SK-N-SH (cell line): ENCODE measurements around the gene TBX1. TPM values are rescaled to one million over a fixed set of nuclear protein-coding genes. Genes with fewer than 3 reads are reported as not detected.

ENCODE experiments used
- CTCF ChIA-PET: fragments of 300-600, 350-600 bp; formaldehyde crosslinking; extraction: SDS; loops from one replicate; lab custom pipeline; 2021; lab: Yijun Ruan, JAX
- POLR2A ChIA-PET: fragments of 350-600 bp; sonication (Branson Sonifier 250); formaldehyde crosslinking; extraction: SDS; loops from one replicate; lab custom pipeline; 2020; ENCODE audit warnings: antibody characterized with exemption, inconsistent platforms; lab: Yijun Ruan, JAX
- DNase-seq: peaks from one replicate; pipeline ENCODE4 v3.0.0; 2012
- H2AFZ ChIP-seq: fragments of 200-600 bp; sonication (generic); 2 replicates; pipeline ENCODE4 v1.8.1; 2016; ENCODE audit warnings: antibody characterized with exemption, mild to moderate bottlenecking, low read depth
- H3F3A ChIP-seq: fragments of 200-600 bp; sonication (generic); replicated peaks from 2 replicates; pipeline ENCODE3; 2016; ENCODE audit warnings: antibody characterized with exemption, mild to moderate bottlenecking; ENCODE audit not compliant: insufficient read depth
- H3K27ac ChIP-seq, 2 experiments: fragments of 200-500 bp in 1 of 2; fragments of 200-600 bp in 1 of 2; sonication (Bioruptor generic) in 1 of 2; sonication (generic), shearing (Covaris generic) in 1 of 2; 2 replicates each; pipeline versions ENCODE4 v1.5.1 to v1.6.1; 2014 to 2016; ENCODE audit warnings: low read depth in 2 of 2, inconsistent platforms in 1 of 2, low read length in 1 of 2, mild to moderate bottlenecking in 1 of 2, mixed read lengths in 1 of 2
- H3K27me3 ChIP-seq: fragments of 200-600 bp; sonication (generic), shearing (Covaris generic); 2 replicates; pipeline ENCODE4 v1.6.1; 2016; ENCODE audit warnings: mixed run types; ENCODE audit not compliant: insufficient read depth
- H3K36me3 ChIP-seq, 2 experiments: fragments of 200-500 bp in 1 of 2; fragments of 200-600 bp in 1 of 2; sonication (Bioruptor generic) in 1 of 2; sonication (generic) in 1 of 2; replicated peaks in 1 of 2; 2 replicates each; pipeline versions ENCODE3 to v1.5.1; 2014 to 2016; ENCODE audit warnings: low read length in 1 of 2, mild to moderate bottlenecking in 1 of 2; ENCODE audit not compliant: insufficient read depth in 2 of 2, control insufficient read depth in 1 of 2
- H3K4me1 ChIP-seq, 2 experiments: fragments of 200-500 bp in 1 of 2; fragments of 200-600 bp in 1 of 2; sonication (Bioruptor generic) in 1 of 2; sonication (generic), shearing (Covaris generic) in 1 of 2; 2 replicates each; pipeline versions ENCODE4 v1.5.1 to v1.6.1; 2014 to 2016; ENCODE audit warnings: low read depth in 1 of 2, low read length in 1 of 2, mixed run types in 1 of 2; ENCODE audit not compliant: insufficient read depth in 2 of 2, control insufficient read depth in 1 of 2
- H3K4me2 ChIP-seq: fragments of 200-600 bp; sonication (generic), shearing (Covaris generic); 2 replicates; pipeline ENCODE4 v1.6.1; 2017; ENCODE audit warnings: mixed run types
- H3K4me3 ChIP-seq, 2 experiments: fragments of 200-500 bp in 1 of 2; fragments of 200-600 bp in 1 of 2; sonication (Bioruptor generic) in 1 of 2; sonication (generic), shearing (Covaris generic) in 1 of 2; 2 replicates each; pipeline versions ENCODE4 v1.5.1 to v1.8.1; 2014 to 2016; ENCODE audit warnings: low read depth in 2 of 2, inconsistent platforms in 1 of 2, low read length in 1 of 2, mild to moderate bottlenecking in 1 of 2, mixed read lengths in 1 of 2, moderate library complexity in 1 of 2
- H3K79me2 ChIP-seq: fragments of 200-600 bp; sonication (generic); 2 replicates; pipeline ENCODE4 v1.8.1; 2017; ENCODE audit warnings: mild to moderate bottlenecking; ENCODE audit not compliant: insufficient read depth
- H3K9ac ChIP-seq: fragments of 200-600 bp; sonication (generic); 2 replicates; pipeline ENCODE4 v1.6.1; 2017; ENCODE audit warnings: mixed run types
- H3K9me2 ChIP-seq: fragments of 200-600 bp; sonication (generic); 2 replicates; pipeline ENCODE4 v1.6.1; 2017; ENCODE audit warnings: mixed run types
- H3K9me3 ChIP-seq: fragments of 200-600 bp; sonication (generic); 2 replicates; pipeline ENCODE4 v1.6.1; 2017; ENCODE audit warnings: mixed run types, mild to moderate bottlenecking, moderate library complexity
- H4K20me1 ChIP-seq: fragments of 200-600 bp; sonication (generic); 2 replicates; pipeline ENCODE4 v1.6.1; 2017; ENCODE audit warnings: mild to moderate bottlenecking, mixed run types; ENCODE audit not compliant: insufficient read depth
- FOXM1 ChIP-seq: IDR thresholded peaks from 2 replicates; pipeline ENCODE4 v1.4.0; 2012; ENCODE audit warnings: low read depth, mild to moderate bottlenecking
- IRF3 ChIP-seq: fragments of 150-350 bp; IDR thresholded peaks from 2 replicates; pipeline ENCODE4 v1.6.1; 2016; ENCODE audit warnings: mild to moderate bottlenecking, low read depth, low read length
- MAX ChIP-seq: IDR thresholded peaks from 2 replicates; pipeline ENCODE4 v1.4.0; 2012; ENCODE audit warnings: low read depth
- NFIC ChIP-seq: IDR thresholded peaks from 2 replicates; pipeline ENCODE4 v1.4.0; 2012; ENCODE audit warnings: borderline replicate concordance
- PBX3 ChIP-seq: IDR thresholded peaks from 2 replicates; pipeline ENCODE4; 2012
- RAD21 ChIP-seq: IDR thresholded peaks from 2 replicates; pipeline ENCODE4 v1.6.1; 2012; ENCODE audit warnings: mild to moderate bottlenecking, low read length
- RCOR1 ChIP-seq: fragments of 150-350 bp; IDR thresholded peaks from 2 replicates; pipeline ENCODE4 v1.6.1; 2017; ENCODE audit warnings: antibody characterized with exemption, low read length
- RFX5 ChIP-seq: IDR thresholded peaks from 2 replicates; pipeline ENCODE4 v1.6.1; 2012; ENCODE audit warnings: mild to moderate bottlenecking, improper control_type of control experiment, low read length
- RXRA ChIP-seq: IDR thresholded peaks from 2 replicates; pipeline ENCODE4 v1.4.0; 2012; ENCODE audit warnings: low read depth, mild to moderate bottlenecking, borderline replicate concordance
- SMC3 ChIP-seq: IDR thresholded peaks from 2 replicates; pipeline ENCODE4 v1.6.1; 2012; ENCODE audit warnings: low read depth, low read length, improper control_type of control experiment
- USF2 ChIP-seq: fragments of 150-350 bp; IDR thresholded peaks from 2 replicates; pipeline ENCODE4 v1.6.1; 2017; ENCODE audit warnings: antibody characterized with exemption, low read length, low read depth, borderline replicate concordance
- WGBS: methylation state at CpG from one replicate; pipeline ENCODE4 v1.1.6; 2017; ENCODE audit warnings: low lambda C conversion rate; 5-methylcytosine and 5-hydroxymethylcytosine counted together
- polyA plus RNA-seq, 3 experiments: library from polyadenylated mRNA; depleted of rRNA; stranded (reverse); fragments of >200 nt; gene quantifications; 2 replicates each; pipeline ENCODE4 v1.2.3, GENCODE V29; 2012

TBX1 gene
- polyA plus RNA-seq, 1 of the 3 experiments (the other 2 are of a cell fraction), result not detected

- no peak overlapping the region for H3K4me2 ChIP-seq
- H3K9me3 ChIP-seq, result no peaks in the 10 kb centered on the region
- no peaks in the 10 kb centered on the region for H3K9me2 ChIP-seq
- WGBS, result 76% methylated on average over 9 of the region's 14 CpGs
- H3K9ac ChIP-seq, result no peak overlapping the region
- no peaks in the 10 kb centered on the region for H3K79me2 ChIP-seq
- H3K27ac ChIP-seq, result no peak overlapping the region
- DNase-seq, result no peak
- H3K4me1 ChIP-seq, result peaks cover 0 to 7% of the 10 kb centered on the region in 2 experiments; a peak in 1 of 4 replicates
- no peak overlapping the region for H3K4me3 ChIP-seq
- H3K27me3 ChIP-seq, result peaks cover 42% of the 10 kb centered on the region
- ChIA-PET POLR2A (no interaction called here), CTCF (interaction anchor here (0.7 to 2.5 kb wide), 7 partner anchors 10 to 156 kb away, joined by 3 to 15 read pairs (median 5); no protein-coding TSS in a partner anchor)
- no peaks in the 10 kb centered on the region for H4K20me1 ChIP-seq
- H3K36me3 ChIP-seq, result no peaks in the 10 kb centered on the region
- H2AFZ ChIP-seq, result no peak overlapping the region
- no peaks in the 10 kb centered on the region for H3F3A ChIP-seq
- TF ChIP-seq USF2 (no peak), IRF3 (no peak), FOXM1 (no peak), RCOR1 (no peak), MAX (no peak), PBX3 (no peak), RFX5 (no peak), RAD21 (no peak), RXRA (no peak)
These were observed 6.4 kb upstream of the TBX1 start for GRCh38 chr22:19753996-19754700.

GRCh38 chr22:19754701-19755144 lies 5.9 kb upstream of the TBX1 start:
- H3K4me1 ChIP-seq, result peaks cover 0 to 10% of the 10 kb centered on the region in 2 experiments; a peak in 1 of 4 replicates
- no peak for TF ChIP-seq SMC3
- no peak for TF ChIP-seq NFIC
- no peaks in the 10 kb centered on the region for H3K9me2 ChIP-seq
- peak overlapping the region; percentile 41; the same call in 1 of the 2 replicates for H3K4me2 ChIP-seq
- CTCF ChIA-PET, result interaction anchor here (0.8 to 2.5 kb wide), 6 partner anchors 9 to 156 kb away, joined by 3 to 15 read pairs (median 5); no protein-coding TSS in a partner anchor
- no peak overlapping the region for H3K4me3 ChIP-seq
- DNase-seq, result no peak
- H3K27ac ChIP-seq, result no peak overlapping the region
- no peaks in the 10 kb centered on the region for H3K79me2 ChIP-seq
- WGBS, result 79% methylated on average over 14 of the region's 14 CpGs
- H3K36me3 ChIP-seq, result no peaks in the 10 kb centered on the region
- no peaks in the 10 kb centered on the region for H3F3A ChIP-seq
- H4K20me1 ChIP-seq, result no peaks in the 10 kb centered on the region
- POLR2A ChIA-PET, result no interaction called here
- H2AFZ ChIP-seq, result no peak overlapping the region
- no peaks in the 10 kb centered on the region for H3K9me3 ChIP-seq
- no peak overlapping the region for H3K9ac ChIP-seq
- H3K27me3 ChIP-seq, result peaks cover 48% of the 10 kb centered on the region
